T-helper 22 cell (primary cell): ENCODE results near the gene PBRM1.

Experiments used
- DNase-seq: peaks from one replicate; pipeline ENCODE4 v3.0.0-alpha.2; 2020; ENCODE audit warnings: low read depth

Gene PBRM1

GRCh38 chr3:52524752-52525679 is 160.7 kb downstream of the PBRM1 start:
- DNase-seq = no peak

GRCh38 chr3:52524258-52524751 is 161.4 kb downstream of the PBRM1 start:
- DNase-seq = no peak

GRCh38 chr3:52523386-52524257 is 162.1 kb downstream of the PBRM1 start:
- DNase-seq = no peak

GRCh38 chr3:52522651-52523251 is 163.0 kb downstream of the PBRM1 start:
- DNase-seq = no peak

GRCh38 chr3:52521881-52522650 is 163.6 kb downstream of the PBRM1 start:
- DNase-seq = no peak

GRCh38 chr3:52521488-52521824 is 164.3 kb downstream of the PBRM1 start:
- no peak for DNase-seq

- DNase-seq = no peak
Observed at GRCh38 chr3:52520716-52521487, 164.8 kb downstream of the PBRM1 start.

- DNase-seq = no peak
Observed at GRCh38 chr3:52520141-52520667, 165.5 kb downstream of the PBRM1 start.

GRCh38 chr3:52519445-52520140 is 166.1 kb downstream of the PBRM1 start:
- no peak for DNase-seq

GRCh38 chr3:52518723-52519444 is 166.8 kb downstream of the PBRM1 start:
- no peak for DNase-seq

- no peak for DNase-seq
Observed at GRCh38 chr3:52517796-52518722, 167.7 kb downstream of the PBRM1 start.

GRCh38 chr3:52516509-52517195 is 169.1 kb downstream of the PBRM1 start:
- DNase-seq = no peak

GRCh38 chr3:52515192-52515591 is 170.5 kb downstream of the PBRM1 start:
- DNase-seq = no peak

- DNase-seq = no peak
Observed at GRCh38 chr3:52514576-52514975, 171.1 kb downstream of the PBRM1 start.

GRCh38 chr3:52513281-52513680 is 172.4 kb downstream of the PBRM1 start:
- no peak for DNase-seq

GRCh38 chr3:52512727-52513126 is 173.0 kb downstream of the PBRM1 start:
- no peak for DNase-seq

- DNase-seq = no peak
Observed at GRCh38 chr3:52512105-52512504, 173.6 kb downstream of the PBRM1 start.

- no peak for DNase-seq
Observed at GRCh38 chr3:52511509-52511908, 174.2 kb downstream of the PBRM1 start.
